ENCODE results near the gene SPINK9. TPM values are rescaled to one million over a fixed set of nuclear protein-coding genes. Genes with fewer than 3 reads are reported as not detected.

SPINK9 gene
- total RNA-seq, 1 donor, result not detected

GRCh38 chr5:148336704-148337435 is 1.5 kb downstream of the SPINK9 start:
- peak; percentile 6 for DNase-seq (ENCODE audit: low read depth)
- TF ChIP-seq CTCF (IDR thresholded peaks at IDR 0.05; ENCODE audit: insufficient read depth, low read depth, low read length), result no peak
- no peak overlapping the region for H3K4me3 ChIP-seq (ENCODE audit: low read depth, low read length)

GRCh38 chr5:148342371-148343045 is 7.1 kb downstream of the SPINK9 start:
- DNase-seq (ENCODE audit: low read depth), result no peak
- no peak overlapping the region for H3K4me3 ChIP-seq (ENCODE audit: low read depth, low read length)
- TF ChIP-seq CTCF (IDR thresholded peaks at IDR 0.05; ENCODE audit: insufficient read depth, low read depth, low read length), result no peak

- H3K4me3 ChIP-seq (ENCODE audit: low read depth, low read length), result no peak overlapping the region
- no peak for TF ChIP-seq CTCF (IDR thresholded peaks at IDR 0.05; ENCODE audit: insufficient read depth, low read depth, low read length)
- no peak for DNase-seq (ENCODE audit: low read depth)
Observed at GRCh38 chr5:148343046-148343407, 7.7 kb downstream of the SPINK9 start.

GRCh38 chr5:148343603-148344487 is 8.5 kb downstream of the SPINK9 start:
- no peak for TF ChIP-seq CTCF (IDR thresholded peaks at IDR 0.05; ENCODE audit: insufficient read depth, low read depth, low read length)
- no peak for DNase-seq (ENCODE audit: low read depth)

GRCh38 chr5:148347706-148348105 is 12.3 kb downstream of the SPINK9 start:
- TF ChIP-seq CTCF (IDR thresholded peaks at IDR 0.05; ENCODE audit: insufficient read depth, low read depth, low read length), result no peak
- no peak for DNase-seq (ENCODE audit: low read depth)
- H3K4me3 ChIP-seq (ENCODE audit: low read depth, low read length), result no peak overlapping the region

More at GRCh38 chr5:148343603-148344487, 8.5 kb downstream of the SPINK9 start:
- H3K4me3 ChIP-seq (ENCODE audit: low read depth, low read length), result no peak overlapping the region

- TF ChIP-seq CTCF (IDR thresholded peaks at IDR 0.05; ENCODE audit: insufficient read depth, low read depth, low read length), result no peak
- no peak for DNase-seq (ENCODE audit: low read depth)
- H3K4me3 ChIP-seq (ENCODE audit: low read depth, low read length), result no peak overlapping the region
Observed at GRCh38 chr5:148352696-148353095, 17.3 kb downstream of the SPINK9 start.

Measured in fibroblast of villous mesenchyme (primary cell).